Adrenal gland (tissue), 12 donors: Measurements from ENCODE around the gene CACNA1E. TPM values are rescaled to one million over a fixed set of nuclear protein-coding genes. Genes with fewer than 3 reads are reported as not detected.
"Not testable (repeated sequence)": the region's sequence is repeated elsewhere in the genome, so short reads cannot be mapped to it uniquely, and the experiment has no call there.

Source experiments
- DNase-seq, 7 donors: peaks; one replicate each; pipeline ENCODE4 v3.0.0-alpha.2; 2019 to 2020
- H3K27ac ChIP-seq, 5 donors: fragments of 200-600 bp; sonication (generic) in 4 of 5; 1 replicate in 3 of 5; 2 replicates in 2 of 5; pipeline versions ENCODE4 v1.5.1 to v1.8.0; 2016 to 2020; ENCODE audit warnings: mild to moderate bottlenecking in 1 of 5
- H3K27me3 ChIP-seq: fragments of 200-600 bp; 2 replicates; pipeline ENCODE4 v1.8.0; 2021
- H3K36me3 ChIP-seq, 2 donors: fragments of 200-600 bp; replicated peaks in 1 of 2; 1 replicate in 1 of 2; 2 replicates in 1 of 2; pipeline versions ENCODE4 v1.5.1 to v1.8.0; 2018 to 2022
- H3K4me1 ChIP-seq, 2 donors: fragments of 200-600 bp; replicated peaks in 1 of 2; 1 replicate in 1 of 2; 2 replicates in 1 of 2; pipeline versions ENCODE4 v1.5.1 to v1.8.0; 2018 to 2021
- H3K4me3 ChIP-seq, 4 donors: fragments of 200-600 bp; sonication (generic) in 3 of 4; one replicate each; pipeline ENCODE4 v1.5.1; 2016 to 2018
- H3K9me3 ChIP-seq, 3 donors: fragments of 200-600 bp; sonication (generic) in 1 of 3; replicated peaks in 1 of 3; 1 replicate in 2 of 3; 2 replicates in 1 of 3; pipeline versions ENCODE4 v1.5.1 to v1.8.0; 2016 to 2021
- POLR2A ChIP-seq, 2 donors: fragments of 450-650 bp; IDR thresholded peaks; one replicate each; pipeline ENCODE4 v1.6.1; 2017; ENCODE audit warnings: antibody characterized with exemption in 2 of 2, mild to moderate bottlenecking in 2 of 2, moderate library complexity in 1 of 2
- WGBS, 4 donors: extraction: QIAGEN DNeasy Blood & Tissue Kit in 2 of 4; methylation state at CpG; one replicate each; pipeline versions ENCODE4 v1.1.5 to v1.1.7; 2013 to 2017; 5-methylcytosine and 5-hydroxymethylcytosine counted together
- intact Hi-C, 2 donors: fragments of 100-400 bp; cut with DNase I; formaldehyde crosslinking; loops; one replicate each; pipeline versions ENCODE4 v1.14.1 to v1.15.0; 2022 to 2023
- polyA plus RNA-seq, 3 donors: library from polyadenylated mRNA; stranded (reverse); fragments of 200-250 nt in 2 of 3; fragments of 350-450 nt in 1 of 3; fragmentation: Illumina TruSeq in 1 of 3; extraction: RNeasy Lipid Tissue Mini Kit (QIAGEN cat#74804) in 1 of 3; gene quantifications; one replicate each; pipeline ENCODE4 v1.2.3, GENCODE V29; 2013 to 2014
- total RNA-seq, 9 donors: library from RNA; depleted of rRNA in 4 of 9; stranded (reverse); fragments of >200 nt in 4 of 9; fragments of 120-200 nt in 1 of 9; fragmentation: NEBNext Ultra II Directional in 1 of 9; extraction: Animal tissue kit (Norgen Biotek cat#: 25700) in 1 of 9; gene quantifications; one replicate each; pipeline versions ENCODE4 v1.1.0 to v1.2.4, GENCODE V29; 2013 to 2023
- TF ChIP-seq, protein P1 (sequence below), 6 experiments: fragments of 450-650 bp in 4 of 6; fragments of 200-600 bp in 2 of 6; sonication (generic) in 1 of 6; IDR thresholded peaks; 1 replicate in 5 of 6; 2 replicates in 1 of 6; pipeline versions ENCODE4 v1.5.1 to v1.8.0; 2016 to 2021; ENCODE audit warnings: antibody characterized with exemption in 6 of 6, mild to moderate bottlenecking in 2 of 6, moderate library complexity in 1 of 6
- donor health status: healthy with polysubstance abuse.
- donor health status: Bipolar disorder and iron deficiency.
- donor health status: DM: yes; HTN: yes; CAD: no.
- donor health status: DM: no; HTN: no; CAD: no.
- donor health status: DM: no; HTN: no; CAD: no.
- donor health status: DM: yes; HTN: yes; CAD: no.

Gene CACNA1E
- total and polyA plus RNA-seq, 12 donors = 0.08 to 3.2 (median 1.3) TPM; not detected in 3

DNA sequence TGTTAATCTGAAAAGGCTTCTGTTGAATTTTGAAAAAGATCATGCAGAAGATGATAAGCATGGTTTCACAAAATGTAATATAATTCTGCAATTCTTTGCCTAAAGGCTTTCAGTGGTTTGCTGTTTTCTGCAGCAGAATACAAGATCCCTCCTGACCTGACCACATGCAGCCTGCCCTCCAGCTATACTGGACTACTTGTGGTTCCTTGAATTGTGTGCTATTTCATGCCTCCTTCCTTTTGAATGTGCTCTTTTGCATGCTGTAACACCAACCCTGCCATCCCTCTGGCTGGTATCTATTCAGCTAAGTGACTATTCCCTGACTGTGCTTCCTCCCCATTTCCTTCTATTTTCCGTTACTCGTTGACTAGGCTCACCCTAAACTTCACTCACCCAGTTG lies 55.5 kb downstream of the CACNA1E start:
- H3K4me3 ChIP-seq = no peak overlapping the region
- no peaks in the 10 kb centered on the region for H3K27me3 ChIP-seq
- WGBS, 4 donors = 65 to 85% (median 70%) methylated on average over 2 of the region's 2 CpGs
- H3K4me1 ChIP-seq = no peaks in the 10 kb centered on the region
- no peaks in the 10 kb centered on the region for H3K36me3 ChIP-seq
- TF ChIP-seq, protein P1, sequence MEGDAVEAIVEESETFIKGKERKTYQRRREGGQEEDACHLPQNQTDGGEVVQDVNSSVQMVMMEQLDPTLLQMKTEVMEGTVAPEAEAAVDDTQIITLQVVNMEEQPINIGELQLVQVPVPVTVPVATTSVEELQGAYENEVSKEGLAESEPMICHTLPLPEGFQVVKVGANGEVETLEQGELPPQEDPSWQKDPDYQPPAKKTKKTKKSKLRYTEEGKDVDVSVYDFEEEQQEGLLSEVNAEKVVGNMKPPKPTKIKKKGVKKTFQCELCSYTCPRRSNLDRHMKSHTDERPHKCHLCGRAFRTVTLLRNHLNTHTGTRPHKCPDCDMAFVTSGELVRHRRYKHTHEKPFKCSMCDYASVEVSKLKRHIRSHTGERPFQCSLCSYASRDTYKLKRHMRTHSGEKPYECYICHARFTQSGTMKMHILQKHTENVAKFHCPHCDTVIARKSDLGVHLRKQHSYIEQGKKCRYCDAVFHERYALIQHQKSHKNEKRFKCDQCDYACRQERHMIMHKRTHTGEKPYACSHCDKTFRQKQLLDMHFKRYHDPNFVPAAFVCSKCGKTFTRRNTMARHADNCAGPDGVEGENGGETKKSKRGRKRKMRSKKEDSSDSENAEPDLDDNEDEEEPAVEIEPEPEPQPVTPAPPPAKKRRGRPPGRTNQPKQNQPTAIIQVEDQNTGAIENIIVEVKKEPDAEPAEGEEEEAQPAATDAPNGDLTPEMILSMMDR (IDR thresholded peaks at IDR 0.05) = no peak
- no peaks in the 10 kb centered on the region for H3K9me3 ChIP-seq
- H3K27ac ChIP-seq = no peak overlapping the region
- intact Hi-C loops = no loop called here
- no peak for DNase-seq

DNA sequence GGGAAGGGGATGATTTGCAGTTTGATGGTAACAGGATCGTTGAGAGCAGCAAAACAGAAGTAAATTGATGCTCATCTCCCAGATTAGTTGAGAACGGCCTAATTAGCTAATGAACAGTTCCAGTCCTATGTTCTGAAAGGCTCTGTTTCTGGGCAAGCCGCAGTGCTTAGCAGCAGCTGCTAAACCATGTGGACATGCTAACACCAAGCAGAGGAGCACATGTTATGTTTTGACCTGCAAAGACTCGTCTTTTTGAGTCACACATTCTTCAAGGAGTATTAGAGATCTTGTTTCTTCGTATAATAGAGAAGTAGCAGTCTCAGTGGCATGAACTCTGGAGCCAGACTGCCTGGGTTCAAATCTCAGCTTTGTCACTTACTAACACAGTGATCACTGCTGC lies 58.1 kb downstream of the CACNA1E start:
- H3K27ac ChIP-seq = no peak overlapping the region
- H3K36me3 ChIP-seq = no peaks in the 10 kb centered on the region
- H3K4me1 ChIP-seq = no peaks in the 10 kb centered on the region
- peaks cover 5% of the 10 kb centered on the region for H3K27me3 ChIP-seq
- DNase-seq = no peak
- WGBS, 4 donors = 61 to 73% (median 68%) methylated on average over 5 of the region's 5 CpGs
- TF ChIP-seq, protein P1 (IDR thresholded peaks at IDR 0.05) = no peak
- no peaks in the 10 kb centered on the region for H3K9me3 ChIP-seq
- intact Hi-C loops = no loop called here
- no peak overlapping the region for H3K4me3 ChIP-seq

DNA sequence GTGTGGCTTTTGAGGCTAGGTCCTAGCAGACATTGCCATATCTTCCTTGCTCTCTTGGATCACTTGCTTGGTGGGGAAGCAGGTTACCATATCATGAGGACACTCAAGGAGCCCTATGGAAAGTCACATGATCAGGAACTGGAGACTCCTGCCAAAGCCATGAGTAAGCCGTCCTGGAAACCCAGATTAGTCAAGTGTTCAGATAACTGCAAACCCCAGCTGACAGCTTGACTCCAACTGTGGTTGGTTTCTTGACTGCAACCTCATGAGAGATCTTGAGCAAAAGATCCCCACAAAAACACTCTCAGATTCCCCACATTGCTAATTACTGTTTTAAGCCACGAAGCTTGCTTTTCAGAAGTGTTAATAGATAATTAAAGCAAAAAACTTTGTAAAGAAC lies 58.6 kb downstream of the CACNA1E start:
- Histone ChIP-seq H3K27ac (no peak overlapping the region), H3K36me3 (no peaks in the 10 kb centered on the region), H3K4me3 (no peak overlapping the region), H3K27me3 (peaks cover 5% of the 10 kb centered on the region), H3K4me1 (no peaks in the 10 kb centered on the region), H3K9me3 (no peaks in the 10 kb centered on the region)
- DNase-seq = peak in 1 of 7 donors; percentile 2
- no peak for TF ChIP-seq POLR2A (IDR thresholded peaks at IDR 0.05)
- TF ChIP-seq, protein P1 (IDR thresholded peaks at IDR 0.05) = no peak
- intact Hi-C loops = no loop called here
- 37 to 68% (median 49%) methylated on average over 2 of the region's 2 CpGs for WGBS, 4 donors

DNA sequence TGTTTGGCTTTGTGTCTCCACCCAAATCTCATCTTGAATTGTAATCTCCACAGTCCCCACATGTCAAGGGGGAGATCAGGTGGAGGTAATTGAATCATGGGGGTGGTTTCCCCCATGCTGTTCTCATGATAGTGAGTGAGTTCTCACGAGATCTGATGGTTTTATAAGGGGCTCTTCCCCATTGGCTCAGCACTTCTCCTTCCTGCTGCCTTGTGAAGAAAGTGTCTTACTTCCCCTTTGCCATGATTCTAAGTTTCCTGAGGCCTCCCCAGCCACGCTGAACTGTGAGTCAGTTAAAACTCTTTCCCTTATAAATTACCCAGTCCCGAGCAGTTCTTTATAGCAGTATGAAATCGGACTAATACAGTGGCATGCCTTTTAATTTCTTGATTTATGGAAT lies 59.1 kb downstream of the CACNA1E start:
- DNase-seq, H3K27me3 ChIP-seq, H3K4me3 ChIP-seq, H3K4me1 ChIP-seq, H3K9me3 ChIP-seq, intact Hi-C loops, H3K27ac ChIP-seq, H3K36me3 ChIP-seq: not testable (repeated sequence)
- 44 to 61% (median 59%) methylated on average over 4 of the region's 4 CpGs for WGBS, 4 donors

DNA sequence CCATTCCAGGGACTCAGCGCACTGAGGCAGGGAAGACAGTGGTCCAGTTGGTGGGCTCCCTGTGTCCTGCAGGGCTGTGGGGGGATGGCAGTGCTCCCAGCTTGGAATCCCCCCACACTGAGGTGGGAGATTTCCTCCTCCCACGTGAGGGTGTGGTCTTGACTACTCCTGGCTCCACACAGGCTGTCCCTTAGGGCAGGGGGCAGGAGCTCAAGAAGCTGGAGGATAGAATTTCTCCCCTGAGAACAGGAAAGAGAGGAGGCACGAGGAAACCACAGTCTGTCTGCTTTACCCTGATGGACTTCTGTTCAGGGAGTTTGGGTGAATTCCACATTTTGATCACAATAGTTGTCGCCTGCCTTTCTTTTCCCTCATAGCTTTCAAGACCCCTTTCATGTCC lies 62.1 kb downstream of the CACNA1E start:
- intact Hi-C loops = no loop called here
- WGBS, 4 donors = 24 to 39% (median 29%) methylated on average over 4 of the region's 4 CpGs

More for the DNA sequence above, 62.1 kb downstream of the CACNA1E start:
- Histone ChIP-seq H3K4me1 (no peaks in the 10 kb centered on the region), H3K27ac (no peak overlapping the region), H3K9me3 (no peaks in the 10 kb centered on the region), H3K27me3 (peaks cover 5% of the 10 kb centered on the region), H3K4me3 (no peak overlapping the region), H3K36me3 (no peaks in the 10 kb centered on the region)
- no peak for DNase-seq
- TF ChIP-seq, protein P1 (IDR thresholded peaks at IDR 0.05) = no peak
- TF ChIP-seq POLR2A (IDR thresholded peaks at IDR 0.05) = no peak
